Coronary artery (tissue), 2 donors: Measurements from ENCODE around the gene SLAMF7.

Experiments
- DNase-seq: peaks from one replicate; pipeline ENCODE4 v3.0.0-alpha.2; 2017; ENCODE audit warnings: low spot score
- H3K27ac ChIP-seq, 2 donors: fragments of 200-600 bp; sonication (generic); one replicate each; pipeline ENCODE4 v1.5.1; 2016 to 2019
- H3K4me3 ChIP-seq: fragments of 200-600 bp; sonication (generic); 2 replicates; pipeline ENCODE4 v1.5.1; 2016; ENCODE audit warnings: mild to moderate bottlenecking, moderate library complexity
- TF ChIP-seq, protein P1 (sequence below): fragments of 200-600 bp; sonication (generic); IDR thresholded peaks from one replicate; pipeline ENCODE4 v1.5.1; 2019; ENCODE audit warnings: antibody characterized with exemption

The SLAMF7 gene

DNA sequence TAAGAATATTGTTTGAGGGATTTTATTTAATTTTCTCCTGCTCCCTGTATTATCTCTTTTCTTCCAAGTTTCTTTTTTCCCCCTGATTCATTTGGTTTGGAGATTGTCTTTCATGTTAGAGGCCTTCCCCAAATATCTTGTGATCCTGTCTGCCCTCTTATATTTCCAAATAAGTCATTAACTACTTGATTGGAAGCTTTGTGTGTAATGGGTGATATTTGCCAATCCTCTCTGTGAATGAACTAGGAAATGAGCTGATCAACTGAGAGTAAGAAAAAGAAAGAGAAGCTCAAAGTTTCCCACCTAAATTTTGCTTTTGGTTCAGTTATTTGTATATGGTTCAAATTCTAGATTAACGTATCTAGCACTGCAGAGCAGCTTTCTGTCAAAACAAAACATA lies 33.3 kb downstream of the SLAMF7 start:
- H3K4me3 ChIP-seq = no peak overlapping the region
- no peak overlapping the region for H3K27ac ChIP-seq
- TF ChIP-seq, protein P1, sequence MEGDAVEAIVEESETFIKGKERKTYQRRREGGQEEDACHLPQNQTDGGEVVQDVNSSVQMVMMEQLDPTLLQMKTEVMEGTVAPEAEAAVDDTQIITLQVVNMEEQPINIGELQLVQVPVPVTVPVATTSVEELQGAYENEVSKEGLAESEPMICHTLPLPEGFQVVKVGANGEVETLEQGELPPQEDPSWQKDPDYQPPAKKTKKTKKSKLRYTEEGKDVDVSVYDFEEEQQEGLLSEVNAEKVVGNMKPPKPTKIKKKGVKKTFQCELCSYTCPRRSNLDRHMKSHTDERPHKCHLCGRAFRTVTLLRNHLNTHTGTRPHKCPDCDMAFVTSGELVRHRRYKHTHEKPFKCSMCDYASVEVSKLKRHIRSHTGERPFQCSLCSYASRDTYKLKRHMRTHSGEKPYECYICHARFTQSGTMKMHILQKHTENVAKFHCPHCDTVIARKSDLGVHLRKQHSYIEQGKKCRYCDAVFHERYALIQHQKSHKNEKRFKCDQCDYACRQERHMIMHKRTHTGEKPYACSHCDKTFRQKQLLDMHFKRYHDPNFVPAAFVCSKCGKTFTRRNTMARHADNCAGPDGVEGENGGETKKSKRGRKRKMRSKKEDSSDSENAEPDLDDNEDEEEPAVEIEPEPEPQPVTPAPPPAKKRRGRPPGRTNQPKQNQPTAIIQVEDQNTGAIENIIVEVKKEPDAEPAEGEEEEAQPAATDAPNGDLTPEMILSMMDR = no peak
- DNase-seq = no peak

- DNase-seq = no peak
- TF ChIP-seq, protein P1 = no peak
- Histone ChIP-seq H3K27ac (no peak overlapping the region), H3K4me3 (no peak overlapping the region)
These were observed 34.0 kb downstream of the SLAMF7 start for GRCh38 chr1:160773093-160773492.

DNA sequence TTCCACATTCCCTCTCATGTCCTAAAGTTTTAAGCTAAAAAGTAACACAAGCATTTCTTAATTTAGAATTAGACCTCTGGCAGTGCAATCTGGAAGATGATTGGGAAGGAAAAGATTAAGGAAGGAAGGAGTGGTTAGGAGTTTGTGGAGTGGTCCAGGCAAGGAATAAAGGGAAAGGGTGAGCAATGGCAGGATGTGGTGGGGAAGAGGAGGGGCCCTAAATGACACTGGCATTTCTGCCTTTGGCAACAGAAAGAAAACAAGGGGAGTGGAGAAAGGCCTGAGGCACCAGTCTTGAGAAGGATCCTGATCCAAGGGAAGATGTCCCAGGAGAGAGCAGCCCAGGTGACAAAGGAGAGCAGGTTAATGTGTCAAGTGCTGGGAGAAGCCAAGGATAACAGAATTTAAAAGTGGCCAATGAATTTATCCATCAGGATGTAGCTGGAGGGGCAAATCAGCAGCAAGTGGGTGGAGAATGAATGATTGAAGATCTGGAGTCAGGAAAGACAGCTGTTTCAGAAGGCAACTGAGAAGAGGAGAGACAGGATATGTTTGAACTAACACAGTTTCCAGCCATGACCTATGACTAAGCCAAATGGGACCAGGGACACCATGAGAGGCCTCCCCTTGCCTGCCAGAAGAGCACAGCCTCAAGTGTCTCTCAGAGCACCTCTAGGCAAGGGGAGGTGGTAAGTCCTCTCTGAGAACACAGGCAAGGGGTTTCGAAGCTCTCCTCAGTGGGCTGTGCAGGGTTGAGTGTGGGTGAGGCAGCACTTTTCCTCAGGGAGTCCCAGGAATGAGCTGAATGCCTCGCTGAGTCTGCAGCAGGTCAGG lies 36.1 kb downstream of the SLAMF7 start:
- no peak for DNase-seq
- H3K27ac ChIP-seq = no peak overlapping the region
- TF ChIP-seq, protein P1 = no peak
- H3K4me3 ChIP-seq = no peak overlapping the region

GRCh38 chr1:160776178-160776577 lies 37.1 kb downstream of the SLAMF7 start:
- no peak overlapping the region for H3K4me3 ChIP-seq
- H3K27ac ChIP-seq = no peak overlapping the region
- DNase-seq = no peak
- TF ChIP-seq, protein P1 = no peak

DNA sequence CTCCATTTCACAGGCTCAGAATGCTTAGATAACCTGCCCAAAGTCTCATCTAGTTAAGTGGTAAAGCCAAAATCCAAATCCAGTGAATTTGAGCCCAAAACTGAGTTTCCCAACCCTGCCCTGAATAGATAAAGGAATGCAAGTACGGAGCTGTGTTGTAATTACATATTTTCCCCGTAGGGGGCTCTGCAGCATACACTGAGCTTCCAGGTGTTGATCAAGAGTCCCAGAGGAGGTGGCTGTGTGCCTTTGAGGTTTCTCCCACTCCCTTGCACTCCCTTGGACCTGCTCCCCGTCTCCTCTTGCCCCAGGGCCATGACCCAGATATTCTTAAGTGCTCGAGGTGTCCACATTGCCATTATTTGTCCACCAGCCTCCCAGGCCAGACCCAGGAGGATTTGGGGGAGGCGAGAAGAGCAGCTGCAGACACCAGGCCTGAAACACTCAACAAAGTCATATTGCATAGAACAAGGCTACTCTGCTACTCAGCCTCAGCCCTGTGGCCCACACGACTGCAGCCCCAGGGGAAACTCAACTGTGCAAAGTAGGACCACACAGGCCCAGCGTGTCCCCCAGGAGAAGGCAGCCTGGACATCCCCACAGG lies 38.5 kb downstream of the SLAMF7 start:
- Histone ChIP-seq H3K27ac (no peak overlapping the region), H3K4me3 (no peak overlapping the region)
- TF ChIP-seq, protein P1 = no peak
- no peak for DNase-seq

DNA sequence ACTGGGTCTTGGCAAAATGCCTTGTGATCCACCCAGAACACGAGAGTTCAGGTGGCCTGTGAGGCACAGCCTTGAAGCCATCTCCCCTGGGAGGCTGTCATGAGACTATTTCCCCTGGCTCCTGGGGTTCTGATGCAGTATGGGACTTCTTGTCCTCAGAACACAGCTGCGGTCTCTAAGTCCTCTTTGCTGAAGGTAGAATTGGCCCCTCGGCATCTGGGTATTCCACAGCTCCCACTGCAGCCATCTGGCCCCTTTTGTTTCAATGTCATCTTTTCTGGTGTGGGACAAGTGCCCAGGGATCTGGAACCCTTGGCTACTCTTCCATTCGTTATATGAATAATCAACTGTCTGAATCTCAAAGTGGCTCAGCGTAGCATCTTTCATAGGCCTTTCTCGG lies 39.9 kb downstream of the SLAMF7 start:
- DNase-seq = no peak
- H3K4me3 ChIP-seq = no peak overlapping the region
- H3K27ac ChIP-seq = no peak overlapping the region
- TF ChIP-seq, protein P1 = no peak
